GM18517 (cell line): ENCODE results near the gene FOXN3.
"Not testable (repeated sequence)": the region's sequence is repeated elsewhere in the genome, so short reads cannot be mapped to it uniquely, and the experiment has no call there.

ENCODE experiments used
- ATAC-seq: cut with Tn5 transposase; IDR thresholded peaks from one replicate; pipeline ENCODE4 v1.9.1; 2021; ENCODE audit warnings: mild to moderate bottlenecking, moderate library complexity; ENCODE audit not compliant: unreplicated experiment

FOXN3 gene

DNA sequence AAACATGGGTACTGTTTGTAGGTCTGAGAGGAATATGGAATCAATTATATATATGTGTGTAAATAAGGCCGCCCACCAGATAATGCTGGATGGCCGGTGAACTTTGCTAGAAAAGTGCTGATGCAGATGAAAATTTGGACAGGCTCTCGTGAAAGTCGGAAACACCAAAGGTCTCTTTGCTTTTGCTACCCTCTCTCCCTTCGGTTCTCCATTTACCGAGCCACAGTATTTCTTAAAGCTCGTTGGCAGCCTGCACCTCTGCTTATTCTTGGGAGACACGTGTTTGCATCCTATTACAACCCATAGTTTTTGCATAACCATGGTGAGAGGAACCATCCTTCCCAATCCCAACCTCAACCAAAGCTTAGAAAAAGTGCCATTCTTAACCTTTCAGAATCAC, 109.6 kb downstream of the FOXN3 start:
- ATAC-seq: no peak

DNA sequence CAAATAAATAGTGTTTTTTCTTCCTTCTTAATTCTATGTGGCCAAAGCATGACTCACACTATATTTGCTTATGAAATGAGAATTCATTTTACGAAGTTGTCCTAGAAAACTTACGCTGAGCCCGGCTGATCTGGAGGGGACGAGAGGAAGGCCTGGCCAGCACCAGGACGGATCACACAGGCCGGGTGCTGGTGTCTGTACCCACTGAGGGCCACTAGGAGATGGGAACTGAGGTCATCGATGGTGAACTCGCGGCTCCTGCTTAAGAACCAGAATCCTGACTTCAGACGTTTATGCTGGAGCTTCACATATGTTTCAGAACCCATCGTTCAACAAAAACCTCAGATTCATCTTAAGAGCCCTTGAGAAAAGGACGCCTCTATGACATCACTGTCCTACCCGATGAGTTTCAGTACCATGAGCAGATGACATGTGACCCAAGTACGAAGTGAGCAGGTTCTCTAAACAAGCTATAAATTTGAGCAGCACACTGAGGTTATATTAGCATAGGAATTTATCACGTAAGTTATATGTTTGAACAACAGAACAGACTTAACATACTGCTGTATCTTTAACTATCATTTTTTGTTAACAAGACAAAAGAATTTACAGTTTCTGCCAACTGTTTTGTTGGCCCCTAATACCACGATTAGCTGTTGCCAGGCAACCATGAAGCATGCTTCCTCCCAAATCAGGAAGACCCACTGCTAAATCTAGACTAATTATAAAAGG, 111.9 kb downstream of the FOXN3 start:
- peak; percentile 48 for ATAC-seq

GRCh38 chr14:89304561-89304960, 112.5 kb downstream of the FOXN3 start:
- ATAC-seq: no peak

- ATAC-seq: peak; percentile 59
These were observed 113.3 kb downstream of the FOXN3 start for GRCh38 chr14:89303456-89304435.

- no peak for ATAC-seq
These were observed 114.6 kb downstream of the FOXN3 start for GRCh38 chr14:89302396-89302950.

DNA sequence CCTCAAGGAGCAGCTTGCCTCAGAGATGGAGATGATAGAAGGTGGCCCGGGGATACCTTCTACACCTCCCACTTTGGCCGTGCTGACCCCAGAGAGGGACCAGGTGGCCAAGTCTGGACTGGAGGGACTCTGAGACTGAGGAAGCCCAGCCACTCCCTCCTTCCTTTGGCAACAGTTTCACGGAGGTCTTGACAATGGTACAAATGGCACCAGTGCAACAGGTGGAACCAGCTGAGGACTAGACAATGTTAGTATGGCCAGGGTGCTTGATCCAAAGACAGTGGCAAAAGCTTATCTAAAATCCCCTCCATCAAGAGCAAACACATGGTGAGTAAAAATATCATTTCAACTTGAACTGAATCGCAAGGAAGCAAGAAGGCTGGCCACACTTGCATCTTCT, 117.4 kb downstream of the FOXN3 start:
- ATAC-seq: no peak

GRCh38 chr14:89298056-89298834, 118.8 kb downstream of the FOXN3 start:
- ATAC-seq: no peak

- no peak for ATAC-seq
These were observed 120.7 kb downstream of the FOXN3 start for GRCh38 chr14:89296281-89296745.

- ATAC-seq: no peak
These were observed 122.2 kb downstream of the FOXN3 start for GRCh38 chr14:89294872-89295271.

DNA sequence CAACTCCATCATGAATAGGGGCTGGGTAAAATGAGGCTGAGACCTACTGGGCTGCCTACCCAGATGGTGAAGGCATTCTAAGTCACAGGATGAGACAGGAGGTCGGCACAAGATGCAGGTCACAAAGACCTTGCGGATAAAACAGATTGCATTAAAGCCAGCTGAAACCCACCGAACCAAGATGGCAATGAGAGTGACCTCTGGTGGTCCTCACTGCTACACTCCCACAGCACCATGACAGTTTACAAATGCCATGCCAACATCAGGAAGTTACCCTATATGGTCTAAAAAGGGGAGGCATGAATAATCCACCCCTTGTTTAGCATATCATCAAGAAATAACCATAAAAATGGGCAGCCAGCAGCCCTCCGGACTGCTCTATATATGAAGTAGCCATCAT, 122.6 kb downstream of the FOXN3 start:
- ATAC-seq: not testable (repeated sequence)

GRCh38 chr14:89294060-89294459, 123.0 kb downstream of the FOXN3 start:
- ATAC-seq: no peak

DNA sequence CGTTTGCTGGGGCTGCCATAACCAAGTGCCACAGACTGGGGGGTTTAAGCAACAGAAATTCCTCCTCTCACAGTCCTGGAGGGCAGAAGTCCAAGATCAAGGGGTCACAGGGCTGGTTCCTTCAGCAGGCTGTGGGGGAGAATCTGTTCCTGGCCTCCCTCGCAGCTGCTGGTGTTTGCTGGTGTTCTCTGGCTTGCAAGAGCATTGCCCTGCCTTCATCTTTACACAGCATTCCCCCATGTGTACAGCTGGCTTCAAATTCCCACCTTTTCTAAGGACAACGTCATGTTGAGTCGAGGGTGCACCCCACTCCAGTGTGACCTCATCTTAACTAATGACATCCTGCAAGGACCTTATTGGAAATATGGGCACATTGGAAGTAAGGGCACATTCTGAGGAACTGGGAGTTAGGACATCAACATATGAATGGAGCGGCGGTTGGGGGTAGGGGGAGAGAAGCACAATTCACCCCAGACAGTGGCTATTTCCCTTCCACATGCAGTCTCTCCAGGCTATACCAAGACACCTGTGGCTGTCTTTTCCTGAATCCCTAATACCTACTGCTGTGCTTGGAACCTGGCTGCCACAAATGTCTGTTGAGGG, 123.6 kb downstream of the FOXN3 start:
- ATAC-seq: no peak

DNA sequence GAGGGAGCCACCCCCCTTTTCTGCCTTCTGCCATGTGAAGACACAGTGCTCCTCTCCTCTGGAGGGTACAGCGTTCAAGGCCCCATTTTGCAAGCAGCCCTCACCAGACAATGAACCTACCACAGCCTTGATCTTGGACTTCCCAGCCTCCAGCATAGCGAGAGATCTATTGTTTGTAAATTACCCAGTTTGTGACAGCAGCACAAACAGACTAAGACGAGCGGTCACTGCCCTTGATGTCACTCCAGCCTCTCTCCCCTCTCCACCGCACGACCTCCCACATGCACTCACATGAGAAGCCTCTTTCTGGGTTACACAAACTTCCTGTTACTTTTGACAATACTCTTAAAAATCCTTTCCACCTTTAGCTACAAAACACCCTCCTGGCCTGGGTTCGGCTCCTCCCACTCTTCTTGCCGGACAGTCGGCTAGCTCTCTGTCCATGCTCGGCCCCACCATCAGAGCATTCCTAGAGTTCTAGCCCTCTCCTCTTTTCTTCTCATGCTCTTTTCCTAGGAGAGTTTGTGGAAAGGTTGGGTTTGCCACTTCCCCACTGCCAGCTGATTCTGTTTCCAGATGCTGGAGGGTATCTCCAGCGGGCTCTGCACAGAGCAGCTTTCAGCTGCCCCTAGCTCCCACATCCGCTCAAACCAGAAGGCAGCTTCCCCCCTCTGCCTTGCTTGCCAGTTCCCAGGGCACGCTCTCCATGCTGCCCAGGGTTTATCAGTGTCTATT, 124.3 kb downstream of the FOXN3 start:
- ATAC-seq: no peak

GRCh38 chr14:89291351-89291940, 125.6 kb downstream of the FOXN3 start:
- ATAC-seq: no peak

- ATAC-seq: no peak
These were observed 126.2 kb downstream of the FOXN3 start for GRCh38 chr14:89290813-89291212.

DNA sequence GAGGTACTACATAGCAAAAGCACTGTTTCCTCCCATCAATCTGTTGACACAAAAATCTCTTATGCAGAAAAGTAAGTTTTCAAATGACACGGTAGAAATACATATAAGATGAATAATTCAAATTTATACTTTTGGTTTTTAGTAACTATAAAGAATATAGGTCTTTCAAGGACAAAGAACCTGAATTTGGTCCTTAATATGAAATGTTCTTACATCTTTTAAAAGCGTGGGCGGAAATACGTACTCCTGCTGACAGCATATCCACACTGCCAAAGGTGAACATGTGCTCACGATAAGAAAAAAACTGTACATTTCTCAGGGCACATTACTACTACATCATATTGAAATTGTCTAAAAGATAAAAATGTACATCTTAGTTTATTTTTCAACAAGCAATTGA, 127.6 kb downstream of the FOXN3 start:
- ATAC-seq: no peak

GRCh38 chr14:89288114-89288513, 128.9 kb downstream of the FOXN3 start:
- ATAC-seq: no peak

- ATAC-seq: no peak
These were observed 132.5 kb downstream of the FOXN3 start for GRCh38 chr14:89284333-89285058.
